K562 (cell line): ENCODE results near the gene CNNM2.

Source experiments
- CTCF ChIP-seq, 3 experiments: IDR thresholded peaks in 2 of 3; conservative IDR thresholded peaks in 1 of 3; 2 replicates each; pipeline ENCODE4 v1.5.1; 2011 to 2012; ENCODE audit warnings: low read length in 3 of 3, mild to moderate bottlenecking in 3 of 3, control low read depth in 2 of 3, improper control_type of control experiment in 1 of 3, inconsistent platforms in 1 of 3, low read depth in 1 of 3, mixed read lengths in 1 of 3, moderate library complexity in 1 of 3; ENCODE audit not compliant: insufficient read depth in 2 of 3
- ELK3 ChIP-seq: fragments of 450-650 bp; formaldehyde crosslinking; IDR thresholded peaks from 2 replicates; pipeline ENCODE4 v1.4.0; 2020; ENCODE audit warnings: mild to moderate bottlenecking
- EZH2 ChIP-seq: IDR thresholded peaks from 2 replicates; pipeline ENCODE4 v1.6.1; 2012; ENCODE audit warnings: low read depth, mild to moderate bottlenecking, inconsistent platforms, low read length, borderline replicate concordance
- FOXJ3 ChIP-seq: sonication (generic); formaldehyde crosslinking; IDR thresholded peaks from 2 replicates; pipeline ENCODE4 v1.4.0; 2020; ENCODE audit warnings: mild to moderate bottlenecking, missing genetic modification reagents
- MLX ChIP-seq, 2 experiments: fragments of 450-650 bp in 1 of 2; sonication (generic) in 1 of 2; formaldehyde crosslinking; conservative IDR thresholded peaks; 2 replicates each; pipeline versions ENCODE4 v1.4.0 to v1.8.1; 2020 to 2022; ENCODE audit warnings: mild to moderate bottlenecking in 1 of 2, missing genetic modification reagents in 1 of 2
- POLR2AphosphoS5 ChIP-seq: IDR thresholded peaks from 2 replicates; pipeline ENCODE4 v1.6.1; 2011; ENCODE audit warnings: mild to moderate bottlenecking, low read depth, low read length, moderate library complexity; ENCODE audit not compliant: control insufficient read depth, insufficient read depth
- POLR3A ChIP-seq: IDR thresholded peaks from 2 replicates; pipeline ENCODE4 v1.6.1; 2011; ENCODE audit warnings: borderline replicate concordance, mild to moderate bottlenecking, moderate library complexity; ENCODE audit not compliant: insufficient read length, insufficient read depth; ENCODE audit errors: extremely low read depth
- SP1 ChIP-seq: sonication (generic); formaldehyde crosslinking; IDR thresholded peaks from 2 replicates; pipeline ENCODE4 v1.8.1; 2022; ENCODE audit warnings: mild to moderate bottlenecking, missing genetic modification reagents
- TAF1 ChIP-seq: IDR thresholded peaks from 2 replicates; pipeline ENCODE4 v1.6.1; 2011; ENCODE audit warnings: mild to moderate bottlenecking, low read length, moderate library complexity; ENCODE audit not compliant: insufficient read depth, control insufficient read depth, severe bottlenecking; ENCODE audit errors: extremely low read depth

GRCh38 chr10:102997998-102998397, 79.9 kb downstream of the CNNM2 start:
- no peak for TF ChIP-seq CTCF (IDR thresholded peaks at IDR 0.05 in 2 of 3, conservative IDR thresholded peaks at IDR 0.05 in 1 of 3; ENCODE audit: insufficient read depth in 2 of 3, low read depth in 1 of 3, low read length in 3 of 3)
- TF ChIP-seq TAF1 = no peak
- TF ChIP-seq ELK3 (CRISPR knock-in tag) = no peak
- TF ChIP-seq POLR3A = no peak
- no peak for TF ChIP-seq FOXJ3
- no peak for TF ChIP-seq EZH2
- TF ChIP-seq SP1 (CRISPR knock-in tag) = no peak
- TF ChIP-seq POLR2AphosphoS5 = no peak
- TF ChIP-seq MLX (CRISPR knock-in tag; conservative IDR thresholded peaks at IDR 0.05) = no peak
